GM18505 (cell line): ENCODE measurements around the gene INPP5J.

Experiments used
- ATAC-seq: cut with Tn5 transposase; IDR thresholded peaks from one replicate; pipeline ENCODE4 v1.9.1; 2021; ENCODE audit not compliant: unreplicated experiment
- POLR2A ChIP-seq: IDR thresholded peaks from 4 replicates; pipeline ENCODE4 v1.6.1; 2011; ENCODE audit warnings: borderline replicate concordance; ENCODE audit not compliant: insufficient read depth, insufficient read length; ENCODE audit errors: extremely low read depth

The INPP5J gene

GRCh38 chr22:31134688-31135087 lies 11.9 kb downstream of the INPP5J start:
- ATAC-seq, result no peak
- no peak for TF ChIP-seq POLR2A

- no peak for ATAC-seq
- no peak for TF ChIP-seq POLR2A
Measured at GRCh38 chr22:31135706-31136105, 12.9 kb downstream of the INPP5J start.

DNA sequence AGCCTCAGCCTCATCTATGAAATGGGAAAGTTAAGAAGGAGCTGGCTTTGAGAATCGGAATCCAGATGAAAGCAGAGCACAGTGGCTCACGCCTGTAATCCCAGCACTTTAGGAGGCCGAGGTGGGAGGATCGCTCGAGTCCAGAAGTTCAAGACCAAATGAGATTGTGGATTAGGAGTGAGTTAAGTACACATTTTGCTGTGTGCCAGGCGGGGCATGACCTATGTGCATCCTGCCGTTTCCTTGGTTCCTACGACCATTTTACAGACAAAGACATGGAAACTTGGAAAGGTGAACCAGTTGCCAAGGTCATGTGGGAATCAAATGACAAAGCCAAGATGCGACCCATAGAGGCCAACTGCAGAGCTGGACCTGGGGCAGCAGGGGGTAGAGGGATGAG lies 13.4 kb downstream of the INPP5J start:
- TF ChIP-seq POLR2A, result no peak
- ATAC-seq, result no peak

- no peak for TF ChIP-seq POLR2A
- no peak for ATAC-seq
Measured at GRCh38 chr22:31136711-31137110, 13.9 kb downstream of the INPP5J start.

DNA sequence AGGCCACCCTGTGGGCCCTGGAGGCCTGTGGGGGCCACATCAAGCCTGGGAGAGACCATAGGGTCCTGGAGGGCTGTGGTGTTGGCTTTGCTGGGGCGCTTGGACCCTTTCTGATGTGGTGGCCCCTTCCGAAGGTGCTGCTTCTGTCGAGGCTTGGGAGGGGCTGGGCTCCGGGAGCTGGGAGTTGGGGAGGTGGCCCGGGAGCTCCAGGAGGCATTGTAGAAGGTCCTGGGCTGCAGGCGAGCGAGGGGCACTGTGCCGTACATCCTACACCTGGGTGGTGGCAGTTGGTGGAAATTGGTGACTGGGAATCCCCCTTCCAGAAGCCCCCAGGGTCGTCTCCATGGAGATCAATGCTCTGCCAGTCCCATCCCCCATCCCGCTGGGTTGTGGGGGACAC lies 15.0 kb downstream of the INPP5J start:
- ATAC-seq, result no peak
- TF ChIP-seq POLR2A, result no peak

- no peak for TF ChIP-seq POLR2A
- no peak for ATAC-seq
Measured at GRCh38 chr22:31138126-31138525, 15.4 kb downstream of the INPP5J start.

- no peak for ATAC-seq
- TF ChIP-seq POLR2A, result no peak
Measured at GRCh38 chr22:31139066-31139465, 16.3 kb downstream of the INPP5J start.

DNA sequence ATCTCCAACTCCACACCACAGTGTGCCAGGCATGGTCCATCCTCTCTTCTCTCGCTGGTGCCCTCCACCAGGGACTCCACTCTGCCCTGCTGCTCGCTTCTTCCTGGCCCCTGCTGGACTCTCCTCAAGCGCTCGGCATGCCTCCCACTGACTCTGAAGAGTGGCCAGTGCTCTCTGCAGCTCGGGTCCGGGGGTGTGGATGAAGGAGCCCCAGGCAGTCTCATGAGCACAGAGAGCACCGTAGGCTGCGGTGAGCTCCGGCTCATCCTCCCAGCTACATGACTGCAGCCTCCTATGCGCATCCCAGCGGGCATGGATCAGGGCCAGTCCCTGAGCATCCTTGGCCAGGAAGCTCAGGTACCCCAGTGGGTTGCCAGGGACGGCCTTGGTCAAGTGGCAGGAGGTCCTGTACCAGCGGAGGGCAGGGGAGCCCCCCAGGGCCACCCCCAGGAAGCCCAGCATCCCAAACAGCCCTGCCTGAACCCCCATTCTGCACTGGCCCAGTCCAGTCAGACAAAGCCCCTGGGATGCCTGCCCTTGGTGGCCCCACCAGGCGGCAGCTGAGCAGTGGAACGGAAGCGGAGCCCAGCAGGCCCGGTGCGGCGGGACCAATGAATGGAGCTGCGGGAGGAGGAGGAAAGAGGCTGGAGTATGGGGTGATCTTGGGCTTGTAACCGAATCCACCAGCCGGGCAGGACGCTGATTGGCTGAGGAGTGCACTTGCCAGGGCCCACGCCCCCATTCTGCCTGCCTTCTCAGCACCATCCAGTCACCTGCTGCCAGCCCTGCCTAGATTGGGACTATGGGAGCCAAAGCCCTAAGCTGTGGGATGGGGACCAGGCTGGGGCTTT lies 17.3 kb downstream of the INPP5J start, which contains the start of gene PLA2G3:
Gene PLA2G3, minus strand, starts transcription at position 643 of the 851 bp plus-strand sequence. Its CDS starts 154 bp downstream, at position 489.
- TF ChIP-seq POLR2A, result no peak
- ATAC-seq, result no peak

DNA sequence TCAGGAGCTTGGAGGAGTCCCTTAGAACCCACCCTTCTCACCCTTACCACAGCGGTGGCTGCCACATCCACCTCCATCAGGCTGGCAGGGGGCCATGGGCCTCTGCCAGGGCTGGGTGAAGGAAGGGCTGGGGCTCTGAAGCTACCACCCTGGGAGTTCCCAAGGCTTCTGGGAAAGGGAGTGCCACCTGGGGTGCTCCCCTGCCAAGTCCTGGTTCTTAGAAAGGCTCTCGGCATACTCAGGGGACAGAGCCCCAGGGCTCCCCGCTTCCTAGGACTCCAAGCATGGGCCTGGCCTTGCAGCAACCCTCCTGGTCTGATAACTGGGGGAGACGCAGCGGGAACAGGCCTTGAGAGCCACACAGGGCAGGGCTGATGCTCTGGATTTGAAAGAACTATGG lies 18.0 kb downstream of the INPP5J start:
- no peak for ATAC-seq
- TF ChIP-seq POLR2A, result no peak

DNA sequence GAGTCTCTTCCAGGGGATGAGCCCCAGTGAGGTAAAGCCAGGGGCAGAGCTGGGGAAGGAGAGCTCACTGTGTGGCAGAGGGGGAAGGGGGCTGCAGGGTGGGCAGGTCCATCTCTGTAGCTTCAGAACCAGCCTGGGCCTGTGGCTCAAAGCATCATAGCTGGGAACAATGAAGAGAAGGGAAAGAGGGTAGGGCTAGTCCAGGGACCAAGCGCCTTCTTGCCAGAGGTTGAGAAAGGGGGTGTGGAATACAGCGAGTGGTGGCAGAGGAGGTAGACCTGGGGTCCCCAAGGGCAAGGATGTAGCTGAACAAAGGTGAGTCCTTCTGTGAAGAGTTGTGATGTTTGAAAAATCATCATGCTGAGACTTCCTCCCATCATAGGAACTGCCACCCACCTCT lies 18.8 kb downstream of the INPP5J start:
- ATAC-seq, result no peak
- TF ChIP-seq POLR2A, result no peak

DNA sequence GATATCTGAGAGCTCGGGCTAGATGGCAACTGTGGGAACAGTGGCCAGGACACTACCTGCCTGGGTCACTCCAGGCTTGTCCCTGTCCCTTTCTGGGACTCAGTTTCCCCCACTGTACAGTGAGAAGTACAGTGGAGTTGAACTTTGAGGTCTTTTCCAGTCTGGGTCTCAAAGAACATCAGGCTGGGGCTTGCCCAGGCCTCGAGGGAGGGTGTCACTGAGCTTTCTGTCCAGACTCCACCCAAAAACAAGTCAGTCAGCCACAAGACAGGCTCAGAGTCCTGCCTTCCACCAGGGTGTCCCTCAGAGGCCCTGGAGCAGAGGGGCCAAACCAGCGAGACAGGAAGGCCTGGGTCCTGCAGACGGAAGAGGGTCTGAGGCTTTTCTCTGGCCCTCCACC lies 19.5 kb downstream of the INPP5J start:
- no peak for TF ChIP-seq POLR2A
- no peak for ATAC-seq

DNA sequence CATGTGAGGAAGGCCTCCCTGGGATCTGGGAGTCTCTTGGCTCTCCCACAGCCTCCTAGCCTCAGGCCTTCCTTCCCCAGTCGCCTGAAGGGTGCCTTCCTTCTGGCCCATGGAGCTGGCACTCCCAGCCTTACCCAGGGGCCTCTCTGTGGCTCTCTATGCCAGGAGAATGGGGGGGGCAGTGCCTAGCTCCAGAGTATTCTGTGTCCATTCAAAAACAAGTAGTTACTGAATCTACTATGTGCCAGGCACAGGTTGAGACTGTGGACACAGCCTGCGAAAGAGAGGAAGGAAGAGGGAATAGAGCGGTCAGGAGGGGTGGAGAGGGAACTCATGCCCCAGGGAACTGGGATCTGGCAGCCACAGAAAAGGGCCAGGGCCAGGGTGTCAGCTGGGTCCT lies 20.3 kb downstream of the INPP5J start:
- ATAC-seq, result no peak
- no peak for TF ChIP-seq POLR2A

- no peak for ATAC-seq
- no peak for TF ChIP-seq POLR2A
Measured at GRCh38 chr22:31143537-31143936, 20.8 kb downstream of the INPP5J start.

- TF ChIP-seq POLR2A, result no peak
- ATAC-seq, result no peak
Measured at GRCh38 chr22:31144223-31144622, 21.5 kb downstream of the INPP5J start.
